ENCODE data around the gene PTPRF. TPM values are rescaled to one million over a fixed set of nuclear protein-coding genes. Genes with fewer than 3 reads are reported as not detected.

The PTPRF gene
- total and polyA plus RNA-seq, 4 experiments from 2014 or later, result not detected

DNA sequence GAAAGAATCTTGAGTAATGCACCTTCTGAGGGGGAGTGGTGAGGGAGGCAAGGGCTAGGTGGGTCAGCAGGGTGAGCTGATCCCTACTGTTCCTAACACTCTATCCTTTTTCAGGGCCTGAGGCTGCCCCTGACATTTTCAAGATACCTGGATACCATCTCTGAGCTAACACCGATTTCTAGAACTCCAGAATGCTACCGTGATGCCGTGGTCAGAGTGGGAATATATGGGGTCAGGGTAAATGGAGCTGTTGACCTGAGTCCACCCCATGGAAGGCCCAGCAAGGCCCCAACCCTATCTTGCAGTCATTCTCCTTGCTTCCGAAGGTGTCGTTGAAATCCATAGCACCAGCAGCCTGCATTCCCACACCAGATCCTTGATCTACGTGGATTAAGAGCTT lies 18.0 kb upstream of the PTPRF start:
- CTCF ChIA-PET (ENCODE audit: partially characterized antibody), result interaction anchor here (0.9 kb wide), 1 partner anchor 17 kb away, joined by 3 read pairs; no protein-coding TSS in a partner anchor
- no peak overlapping the region for H3K4me3 Mint-ChIP-seq
- H3K36me3 Mint-ChIP-seq, result peaks cover 0 to 4% of the 10 kb centered on the region in 2 donors
- intact Hi-C loops (cut with micrococcal nuclease), result no loop called here
- Histone ChIP-seq H3K27ac (ENCODE audit: low read depth, low read length) (no peak overlapping the region), H3K4me1 (ENCODE audit: insufficient read depth, low read length) (no peaks in the 10 kb centered on the region), H3K27me3 (ENCODE audit: insufficient read depth, low read length) (no peaks in the 10 kb centered on the region), H3K36me3 (ENCODE audit: insufficient read depth, low read length) (no peaks in the 10 kb centered on the region), H3K9me3 (ENCODE audit: control insufficient read depth in 1 of 2, low read length in 2 of 2) (no peaks in the 10 kb centered on the region), H3K4me3 (ENCODE audit: low read length in 2 of 2) (no peak overlapping the region)
- H3K27me3 Mint-ChIP-seq, result peaks cover 11 to 18% of the 10 kb centered on the region in 2 donors
- POLR2A ChIA-PET (ENCODE audit: partially characterized antibody), result no interaction called here
- peaks cover 0 to 3% (median 0%) of the 10 kb centered on the region in 4 donors for H3K4me1 Mint-ChIP-seq
- peaks cover 0 to 5% (median under 1%) of the 10 kb centered on the region in 8 donors for H3K9me3 Mint-ChIP-seq
- no peak overlapping the region for H3K27ac Mint-ChIP-seq
- DNase-seq, result no peak

DNA sequence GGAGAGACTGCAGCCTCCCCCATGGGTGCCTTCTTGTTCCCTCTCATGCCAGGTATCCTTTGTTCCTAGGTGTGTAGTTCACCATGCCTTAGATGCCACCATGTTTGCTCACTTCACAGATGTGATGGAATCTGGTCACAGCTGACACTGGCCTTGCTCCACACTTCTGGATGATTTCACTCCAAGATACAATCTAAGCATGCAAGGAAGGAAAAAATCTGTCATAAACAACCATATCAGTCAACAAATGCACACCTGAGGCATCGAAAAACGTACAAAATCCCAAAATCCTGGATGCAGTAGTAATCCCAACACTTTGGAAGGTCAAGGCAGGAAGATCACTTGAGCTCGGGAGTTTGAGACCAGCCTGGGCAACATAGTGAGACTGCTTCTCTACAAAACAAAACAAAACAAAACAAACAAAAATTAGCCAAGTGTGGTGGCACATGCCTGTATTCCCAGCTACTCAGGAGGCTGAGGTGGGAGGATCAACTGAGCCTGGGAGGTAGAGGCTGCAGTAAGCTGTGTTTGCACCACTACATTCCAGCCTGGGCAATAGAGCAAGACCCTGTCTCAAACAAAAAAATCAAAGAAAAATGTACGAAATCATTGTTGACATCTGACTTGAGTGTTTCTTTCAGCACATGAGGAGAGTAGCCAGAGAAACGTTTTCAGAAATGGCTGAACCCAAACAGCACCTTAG lies 17.1 kb upstream of the PTPRF start:
- Mint-ChIP-seq H3K27me3 (peaks cover 11 to 18% of the 10 kb centered on the region in 2 donors), H3K9me3 (peaks cover 0 to 5% (median under 1%) of the 10 kb centered on the region in 8 donors)
- intact Hi-C loops (cut with micrococcal nuclease), result no loop called here

DNA sequence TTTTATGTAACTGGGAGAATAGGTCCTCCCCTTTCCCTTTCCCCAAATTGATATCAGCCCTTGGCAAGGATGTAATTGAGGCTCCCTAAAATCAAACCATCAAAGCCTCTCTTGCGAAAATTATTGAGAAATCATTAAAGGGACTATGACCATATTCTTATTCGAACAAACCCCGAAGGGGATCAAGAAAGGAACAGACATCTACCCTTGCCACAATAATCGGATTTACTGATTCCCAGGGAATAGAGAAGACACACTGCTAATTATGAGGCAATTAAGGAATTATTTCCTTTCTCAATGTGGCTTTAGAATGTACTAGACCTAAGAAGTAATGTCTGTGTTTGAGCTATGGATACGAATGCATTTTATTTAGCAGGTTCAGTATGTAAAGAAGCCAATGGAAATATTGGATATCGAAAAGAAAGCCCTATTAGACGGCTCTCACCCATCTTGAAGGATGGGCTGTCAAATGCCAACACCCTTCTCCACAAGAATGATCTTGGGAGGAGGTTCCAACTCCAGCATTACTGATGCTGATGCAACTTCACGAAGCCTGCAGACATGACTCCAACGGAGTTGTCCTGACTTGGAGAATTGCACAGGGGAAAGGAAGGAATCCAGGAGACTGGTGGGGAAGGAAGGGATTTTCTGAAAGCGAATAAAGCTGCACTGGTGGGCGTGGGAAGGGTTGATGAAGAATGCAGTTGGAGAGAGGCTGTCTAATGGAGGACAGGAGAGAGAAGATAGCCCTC lies 11.6 kb upstream of the PTPRF start:
- Histone ChIP-seq H3K27ac (ENCODE audit: low read depth, low read length) (no peak overlapping the region), H3K27me3 (ENCODE audit: insufficient read depth, low read length) (peaks cover 11% of the 10 kb centered on the region), H3K4me1 (ENCODE audit: insufficient read depth, low read length) (no peaks in the 10 kb centered on the region), H3K9me3 (ENCODE audit: control insufficient read depth in 1 of 2, low read length in 2 of 2) (no peaks in the 10 kb centered on the region), H3K36me3 (ENCODE audit: insufficient read depth, low read length) (no peaks in the 10 kb centered on the region), H3K4me3 (ENCODE audit: low read length in 2 of 2) (no peak overlapping the region)
- no peaks in the 10 kb centered on the region for H3K36me3 Mint-ChIP-seq
- DNase-seq, result no peak
- H3K27ac Mint-ChIP-seq, result no peak overlapping the region
- H3K27me3 Mint-ChIP-seq, result peaks cover 33 to 48% of the 10 kb centered on the region in 2 donors
- H3K4me3 Mint-ChIP-seq, result no peak overlapping the region
- ChIA-PET POLR2A (ENCODE audit: partially characterized antibody) (no interaction called here), CTCF (ENCODE audit: partially characterized antibody) (no interaction called here)
- intact Hi-C loops (cut with micrococcal nuclease), result no loop called here
- no peaks in the 10 kb centered on the region for H3K4me1 Mint-ChIP-seq
- H3K9me3 Mint-ChIP-seq, result no peaks in the 10 kb centered on the region

More for the DNA sequence above, 17.1 kb upstream of the PTPRF start:
- no peaks in the 10 kb centered on the region for H3K36me3 ChIP-seq (ENCODE audit: insufficient read depth, low read length)
- Mint-ChIP-seq H3K4me3 (no peak overlapping the region), H3K4me1 (peaks cover 0 to 3% (median 0%) of the 10 kb centered on the region in 4 donors), H3K27ac (no peak overlapping the region), H3K36me3 (peaks cover 0 to 4% of the 10 kb centered on the region in 2 donors)
- H3K9me3 ChIP-seq (ENCODE audit: control insufficient read depth in 1 of 2, low read length in 2 of 2), result no peaks in the 10 kb centered on the region
- no peak overlapping the region for H3K27ac ChIP-seq (ENCODE audit: low read depth, low read length)
- H3K27me3 ChIP-seq (ENCODE audit: insufficient read depth, low read length), result no peaks in the 10 kb centered on the region
- ChIA-PET POLR2A (ENCODE audit: partially characterized antibody) (no interaction called here), CTCF (ENCODE audit: partially characterized antibody) (interaction anchor here (0.9 to 1.3 kb wide), 2 partner anchors 16 to 19 kb away, joined by 3 read pairs; no protein-coding TSS in a partner anchor)
- no peak for DNase-seq
- H3K4me1 ChIP-seq (ENCODE audit: insufficient read depth, low read length), result no peaks in the 10 kb centered on the region
- no peak overlapping the region for H3K4me3 ChIP-seq (ENCODE audit: low read length in 2 of 2)

DNA sequence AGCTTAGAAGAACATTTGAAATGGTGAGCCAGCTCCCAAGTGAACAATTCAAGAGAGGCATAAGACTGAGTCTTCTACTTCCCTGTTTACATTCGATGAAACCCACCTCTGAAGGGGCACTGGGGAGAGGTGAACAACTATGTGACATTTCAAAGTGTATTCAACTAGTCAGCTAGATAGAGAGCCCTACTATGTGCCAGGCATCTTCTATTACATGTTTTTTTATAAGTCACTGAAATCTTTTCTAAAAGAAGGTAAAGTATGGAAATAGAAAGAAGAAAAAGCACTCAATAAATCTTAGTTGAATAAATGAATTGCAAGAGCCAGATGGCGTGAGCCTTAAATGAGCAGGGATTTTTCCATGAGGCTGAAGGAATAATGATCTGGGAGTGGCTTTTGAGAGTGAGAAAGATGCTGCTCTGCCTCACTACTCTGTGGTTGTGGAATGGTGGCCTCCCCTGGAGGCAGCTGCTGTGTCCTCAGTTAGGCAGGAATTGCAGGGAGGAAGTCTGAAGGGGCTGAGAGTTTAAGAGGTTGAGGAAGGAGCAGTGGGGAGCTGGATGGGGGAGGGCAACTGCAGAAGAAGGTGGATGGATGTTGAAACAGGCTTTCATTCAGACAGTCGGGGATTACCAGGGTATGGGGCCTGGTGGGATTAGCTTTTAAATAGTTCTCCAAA lies 10.4 kb upstream of the PTPRF start:
- H3K36me3 Mint-ChIP-seq, result no peaks in the 10 kb centered on the region
- H3K4me3 ChIP-seq (ENCODE audit: low read length in 2 of 2), result no peak overlapping the region
- peaks cover 11% of the 10 kb centered on the region for H3K27me3 ChIP-seq (ENCODE audit: insufficient read depth, low read length)
- no peak overlapping the region for H3K27ac Mint-ChIP-seq
- H3K4me1 ChIP-seq (ENCODE audit: insufficient read depth, low read length), result no peaks in the 10 kb centered on the region
- H3K9me3 Mint-ChIP-seq, result no peaks in the 10 kb centered on the region
- peaks cover 35 to 52% of the 10 kb centered on the region in 2 donors for H3K27me3 Mint-ChIP-seq
- no peak overlapping the region for H3K4me3 Mint-ChIP-seq
- intact Hi-C loops (cut with micrococcal nuclease), result no loop called here
- H3K9me3 ChIP-seq (ENCODE audit: control insufficient read depth in 1 of 2, low read length in 2 of 2), result no peaks in the 10 kb centered on the region
- no peak for DNase-seq
- no peaks in the 10 kb centered on the region for H3K36me3 ChIP-seq (ENCODE audit: insufficient read depth, low read length)
- no peak overlapping the region for H3K27ac ChIP-seq (ENCODE audit: low read depth, low read length)
- ChIA-PET CTCF (ENCODE audit: partially characterized antibody) (interaction anchor here (1.0 kb wide), 1 partner anchor 528 kb away, joined by 3 read pairs; no protein-coding TSS in a partner anchor), POLR2A (ENCODE audit: partially characterized antibody) (no interaction called here)
- H3K4me1 Mint-ChIP-seq, result no peaks in the 10 kb centered on the region

DNA sequence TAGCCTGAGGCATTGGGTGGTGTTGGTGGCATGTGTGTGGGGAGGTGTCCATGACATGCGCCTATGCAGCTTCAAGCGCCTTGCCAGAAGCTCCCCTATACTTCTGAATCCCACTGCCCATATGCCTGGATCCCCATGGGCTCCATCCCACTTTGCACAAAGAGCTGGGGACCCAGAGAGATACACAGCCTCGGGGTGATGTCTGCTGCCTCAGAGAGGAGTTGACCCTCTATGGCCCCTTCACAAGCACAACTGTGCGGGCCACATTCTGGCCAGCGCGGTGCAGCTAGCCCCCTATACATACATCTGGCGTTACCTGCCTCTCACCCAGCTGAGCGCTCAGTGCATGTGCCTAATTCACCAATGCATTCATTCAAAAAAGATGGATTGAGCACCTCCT lies 9.6 kb upstream of the PTPRF start:
- Histone ChIP-seq H3K4me1 (ENCODE audit: insufficient read depth, low read length) (no peaks in the 10 kb centered on the region), H3K27ac (ENCODE audit: low read depth, low read length) (no peak overlapping the region), H3K36me3 (ENCODE audit: insufficient read depth, low read length) (no peaks in the 10 kb centered on the region), H3K9me3 (ENCODE audit: control insufficient read depth in 1 of 2, low read length in 2 of 2) (no peaks in the 10 kb centered on the region), H3K4me3 (ENCODE audit: low read length in 2 of 2) (no peak overlapping the region), H3K27me3 (ENCODE audit: insufficient read depth, low read length) (peaks cover 11% of the 10 kb centered on the region)
- H3K27me3 Mint-ChIP-seq, result peaks cover 35 to 55% of the 10 kb centered on the region in 2 donors
- CTCF ChIA-PET (ENCODE audit: partially characterized antibody), result interaction anchor here (0.6 to 1.0 kb wide), 2 partner anchors 527 to 530 kb away, joined by 3 read pairs; no protein-coding TSS in a partner anchor
- H3K9me3 Mint-ChIP-seq, result no peaks in the 10 kb centered on the region
- intact Hi-C loops (cut with micrococcal nuclease), result no loop called here
- H3K4me1 Mint-ChIP-seq, result no peaks in the 10 kb centered on the region
- POLR2A ChIA-PET (ENCODE audit: partially characterized antibody), result no interaction called here
- no peaks in the 10 kb centered on the region for H3K36me3 Mint-ChIP-seq
- no peak overlapping the region for H3K4me3 Mint-ChIP-seq
- H3K27ac Mint-ChIP-seq, result no peak overlapping the region
- no peak for DNase-seq

DNA sequence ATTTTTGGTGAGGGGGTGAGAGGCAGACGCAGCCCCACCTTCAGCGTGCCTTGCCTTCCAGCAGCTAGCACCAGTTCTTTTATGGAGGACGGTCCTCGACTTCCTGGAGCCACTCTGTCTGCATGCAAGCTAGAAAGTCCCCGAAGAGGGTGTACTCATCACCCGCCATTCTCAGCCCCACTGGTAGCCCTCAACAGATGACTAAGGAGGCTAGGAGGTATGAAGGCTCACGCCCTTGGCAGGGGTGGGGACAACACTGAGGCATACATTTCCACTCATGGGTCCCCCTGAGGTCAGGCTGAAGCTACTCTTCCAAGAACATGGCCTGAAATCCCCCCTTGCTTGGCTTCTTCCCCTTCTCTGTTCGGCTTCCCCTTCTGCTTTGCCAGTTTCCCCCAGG lies 8.9 kb upstream of the PTPRF start:
- POLR2A ChIA-PET (ENCODE audit: partially characterized antibody), result no interaction called here
- CTCF ChIA-PET (ENCODE audit: partially characterized antibody), result interaction anchor here (0.6 kb wide), 1 partner anchor 530 kb away, joined by 3 read pairs; no protein-coding TSS in a partner anchor
- Histone ChIP-seq H3K36me3 (ENCODE audit: insufficient read depth, low read length) (no peaks in the 10 kb centered on the region), H3K4me1 (ENCODE audit: insufficient read depth, low read length) (no peaks in the 10 kb centered on the region), H3K27ac (ENCODE audit: low read depth, low read length) (no peak overlapping the region), H3K27me3 (ENCODE audit: insufficient read depth, low read length) (peaks cover 11% of the 10 kb centered on the region), H3K4me3 (ENCODE audit: low read length in 2 of 2) (no peak overlapping the region), H3K9me3 (ENCODE audit: control insufficient read depth in 1 of 2, low read length in 2 of 2) (no peaks in the 10 kb centered on the region)
- Mint-ChIP-seq H3K4me3 (no peak overlapping the region), H3K36me3 (no peaks in the 10 kb centered on the region), H3K27ac (no peak overlapping the region), H3K27me3 (peaks cover 37 to 58% of the 10 kb centered on the region in 2 donors), H3K4me1 (no peaks in the 10 kb centered on the region), H3K9me3 (no peaks in the 10 kb centered on the region)
- intact Hi-C loops (cut with micrococcal nuclease), result no loop called here
- no peak for DNase-seq

DNA sequence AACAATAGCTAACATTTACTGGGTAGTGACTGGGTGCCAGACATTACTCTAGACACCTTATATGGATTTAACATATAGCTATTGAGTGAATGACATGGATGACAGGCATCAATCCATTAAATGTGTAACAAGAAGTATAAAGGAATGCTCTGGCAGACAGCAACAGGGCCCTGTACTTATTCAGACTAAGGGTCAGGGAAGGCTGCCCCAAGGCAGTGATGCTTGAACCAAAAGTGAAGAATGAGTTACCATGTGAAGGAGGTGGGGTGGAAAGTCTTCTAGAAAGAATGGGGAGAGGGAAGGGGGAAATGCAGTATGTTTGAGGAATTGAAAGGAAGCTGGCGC lies 8.3 kb upstream of the PTPRF start:
- Histone ChIP-seq H3K27ac (ENCODE audit: low read depth, low read length) (no peak overlapping the region), H3K4me3 (ENCODE audit: low read length in 2 of 2) (no peak overlapping the region), H3K4me1 (ENCODE audit: insufficient read depth, low read length) (no peaks in the 10 kb centered on the region), H3K36me3 (ENCODE audit: insufficient read depth, low read length) (no peaks in the 10 kb centered on the region), H3K9me3 (ENCODE audit: control insufficient read depth in 1 of 2, low read length in 2 of 2) (no peaks in the 10 kb centered on the region), H3K27me3 (ENCODE audit: insufficient read depth, low read length) (peaks cover 11% of the 10 kb centered on the region)
- H3K4me1 Mint-ChIP-seq, result no peaks in the 10 kb centered on the region
- no peak overlapping the region for H3K27ac Mint-ChIP-seq
- intact Hi-C loops (cut with micrococcal nuclease), result no loop called here
- ChIA-PET POLR2A (ENCODE audit: partially characterized antibody) (no interaction called here), CTCF (ENCODE audit: partially characterized antibody) (no interaction called here)
- no peaks in the 10 kb centered on the region for H3K36me3 Mint-ChIP-seq
- peaks cover 37 to 57% of the 10 kb centered on the region in 2 donors for H3K27me3 Mint-ChIP-seq
- no peak for DNase-seq
- H3K4me3 Mint-ChIP-seq, result no peak overlapping the region
- H3K9me3 Mint-ChIP-seq, result no peaks in the 10 kb centered on the region

Data from CD4-positive, alpha-beta memory T cell (primary cell).